HepG2 (cell line): ENCODE measurements around the gene ESYT1. TPM values are rescaled to one million over a fixed set of nuclear protein-coding genes. Genes with fewer than 3 reads are reported as not detected.

ENCODE experiments used
- DPF2 ChIP-seq: sonication (generic); formaldehyde crosslinking; IDR thresholded peaks from 2 replicates; pipeline ENCODE4 v1.4.0; 2020; ENCODE audit warnings: mild to moderate bottlenecking, low read depth, missing genetic modification reagents, borderline replicate concordance
- HIC2 ChIP-seq: sonication (generic); formaldehyde crosslinking; IDR thresholded peaks from 2 replicates; pipeline ENCODE4 v1.9.0; 2022; ENCODE audit warnings: low read depth, missing genetic modification reagents
- HNF4A ChIP-seq: sonication (generic); formaldehyde crosslinking; IDR thresholded peaks from 2 replicates; pipeline ENCODE4 v1.4.0; 2020; ENCODE audit warnings: missing genetic modification reagents
- KAT8 ChIP-seq: IDR thresholded peaks from 2 replicates; pipeline ENCODE4 v1.6.1; 2016; ENCODE audit warnings: missing genetic modification reagents, missing compliant biosample characterization
- NFYB ChIP-seq: sonication (generic); formaldehyde crosslinking; IDR thresholded peaks from 2 replicates; pipeline ENCODE4 v1.4.0; 2020; ENCODE audit warnings: missing genetic modification reagents
- PHF8 ChIP-seq: sonication (generic); formaldehyde crosslinking; IDR thresholded peaks from 2 replicates; pipeline ENCODE4 v1.5.0; 2020; ENCODE audit warnings: missing genetic modification reagents
- REL ChIP-seq: sonication (generic); formaldehyde crosslinking; conservative IDR thresholded peaks from 2 replicates; pipeline ENCODE4 v1.8.0; 2022; ENCODE audit warnings: mild to moderate bottlenecking, missing genetic modification reagents, moderate library complexity
- RNF219 ChIP-seq: sonication (generic); formaldehyde crosslinking; IDR thresholded peaks from 2 replicates; pipeline ENCODE4 v1.5.0; 2020; ENCODE audit warnings: mild to moderate bottlenecking, missing genetic modification reagents
- SIX1 ChIP-seq: sonication (generic); formaldehyde crosslinking; IDR thresholded peaks from 2 replicates; pipeline ENCODE4 v1.4.0; 2020; ENCODE audit warnings: missing genetic modification reagents, borderline replicate concordance
- SKI ChIP-seq: fragments of 450-650 bp; IDR thresholded peaks from one replicate; pipeline ENCODE4 v1.6.1; 2018; ENCODE audit warnings: mild to moderate bottlenecking; ENCODE audit not compliant: partially characterized antibody
- SKIL ChIP-seq: sonication (generic); formaldehyde crosslinking; IDR thresholded peaks from 2 replicates; pipeline ENCODE4 v1.8.0; 2022; ENCODE audit warnings: missing genetic modification reagents, mild to moderate bottlenecking, moderate library complexity, borderline replicate concordance
- WIZ ChIP-seq: sonication (generic); formaldehyde crosslinking; IDR thresholded peaks from 2 replicates; pipeline ENCODE4 v1.5.1; 2020; ENCODE audit warnings: mild to moderate bottlenecking, missing genetic modification reagents
- YEATS4 ChIP-seq: sonication (generic); formaldehyde crosslinking; IDR thresholded peaks from 2 replicates; pipeline ENCODE4 v1.4.0; 2020; ENCODE audit warnings: missing genetic modification reagents, borderline replicate concordance
- ZBTB14 ChIP-seq: sonication (generic); formaldehyde crosslinking; IDR thresholded peaks from 2 replicates; pipeline ENCODE4 v1.4.0; 2020; ENCODE audit warnings: missing genetic modification reagents
- ZNF180 ChIP-seq: sonication (generic); formaldehyde crosslinking; IDR thresholded peaks from 2 replicates; pipeline ENCODE4 v1.4.0; 2020; ENCODE audit warnings: low read depth, missing genetic modification reagents, borderline replicate concordance
- ZNF205 ChIP-seq: IDR thresholded peaks from 2 replicates; pipeline ENCODE4 v1.6.1; 2018; ENCODE audit warnings: missing biosample characterization, missing genetic modification reagents
- ZNF7 ChIP-seq: IDR thresholded peaks from 2 replicates; pipeline ENCODE4 v1.6.1; 2016; ENCODE audit warnings: missing biosample characterization, missing genetic modification reagents
- ZNF713 ChIP-seq: sonication (generic); formaldehyde crosslinking; IDR thresholded peaks from 2 replicates; pipeline ENCODE4 v1.4.0; 2020; ENCODE audit warnings: mild to moderate bottlenecking, missing genetic modification reagents
- ZNF75D ChIP-seq: sonication (generic); formaldehyde crosslinking; IDR thresholded peaks from 2 replicates; pipeline ENCODE4 v1.8.1; 2023; ENCODE audit warnings: missing genetic modification reagents, mild to moderate bottlenecking, borderline replicate concordance
- ZNF766 ChIP-seq: sonication (generic); formaldehyde crosslinking; IDR thresholded peaks from 2 replicates; pipeline ENCODE4 v1.5.0; 2020; ENCODE audit warnings: missing genetic modification reagents, borderline replicate concordance
- polyA plus RNA-seq, 8 experiments: library from polyadenylated mRNA; depleted of rRNA in 3 of 8; stranded (reverse) in 7 of 8; unstranded in 1 of 8; fragments of >200 nt; fragmentation: Illumina TruSeq in 4 of 8; extraction: Trizol in 4 of 8; gene quantifications; 2 replicates each; pipeline versions ENCODE4 v1.2.1 to v1.2.3, GENCODE V29; 2011 to 2016; ENCODE audit warnings: low read depth in 4 of 8, missing spikeins in 1 of 8, mixed read lengths in 1 of 8; ENCODE audit not compliant: insufficient read depth in 1 of 8
- total RNA-seq, 5 experiments: library from RNA; depleted of rRNA; stranded (reverse); fragments of >200 nt; fragmentation: Illumina TruSeq; extraction: Trizol; gene quantifications; 2 replicates each; pipeline ENCODE4 v1.2.3, GENCODE V29; 2016; ENCODE audit warnings: low read depth in 1 of 5

ESYT1 gene
- total and polyA plus RNA-seq, 2 of the 13 experiments (the other 11 are each of a cell fraction or from before 2014, with no cell fraction given), result 66.9 to 71.0 TPM

GRCh38 chr12:56079723-56080555 is 48.1 kb upstream of the ESYT1 start, which contains the start of gene ERBB3 (continued):
- TF ChIP-seq ZNF75D (CRISPR knock-in tag), result no peak
- no peak for TF ChIP-seq RNF219
- TF ChIP-seq NFYB, result no peak
- TF ChIP-seq ZNF180 (CRISPR knock-in tag), result no peak
- TF ChIP-seq ZBTB14 (CRISPR knock-in tag), result no peak
- TF ChIP-seq KAT8 (CRISPR knock-in tag), result peak; percentile 17; the same call in 1 of the 2 replicates
- TF ChIP-seq WIZ, result no peak
- TF ChIP-seq HIC2 (CRISPR knock-in tag), result no peak
- TF ChIP-seq YEATS4 (CRISPR knock-in tag), result peak; percentile 71
- TF ChIP-seq SIX1, result peak; percentile 27; the same call in 1 of the 2 replicates
- TF ChIP-seq REL, result no peak; the same call in 1 of the 2 replicates
- TF ChIP-seq ZNF766, result no peak
- no peak for TF ChIP-seq ZNF205 (CRISPR knock-in tag)
- no peak for TF ChIP-seq DPF2 (CRISPR knock-in tag)
- peak; percentile 61; the same call in 1 of the 2 replicates for TF ChIP-seq SKIL
- TF ChIP-seq ZNF7, result no peak
- TF ChIP-seq ZNF713, result no peak
- no peak for TF ChIP-seq PHF8 (CRISPR knock-in tag)
- TF ChIP-seq SKI, result no peak
- TF ChIP-seq HNF4A (CRISPR knock-in tag), result peak; percentile 60
